GM18520 (cell line): ENCODE data around the gene ACVRL1.

Experiments used
- ATAC-seq: cut with Tn5 transposase; IDR thresholded peaks from one replicate; pipeline ENCODE4 v1.9.1; 2021; ENCODE audit not compliant: unreplicated experiment

The ACVRL1 gene

DNA sequence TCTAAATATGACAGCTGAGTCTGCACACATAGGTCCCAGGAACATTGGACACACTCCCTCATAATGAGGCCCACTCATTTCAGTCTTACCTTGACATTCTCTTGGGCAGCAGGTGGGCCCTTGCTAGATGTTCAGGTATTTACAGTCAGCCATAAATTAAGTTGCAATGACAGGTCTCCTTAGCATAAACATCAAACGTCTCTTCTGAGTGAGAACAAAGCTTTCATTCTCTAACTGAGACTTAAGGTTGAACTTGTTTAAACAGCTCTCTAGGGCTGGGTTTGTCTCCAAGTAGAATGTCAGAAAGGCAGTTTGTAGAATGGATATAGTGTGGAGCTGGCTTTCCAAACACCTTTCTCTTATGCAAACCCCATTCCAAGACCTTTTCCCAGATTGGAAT lies 54.5 kb downstream of the ACVRL1 start:
- ATAC-seq = no peak

- no peak for ATAC-seq
These were observed 55.4 kb downstream of the ACVRL1 start for GRCh38 chr12:51962737-51963136.

GRCh38 chr12:51963477-51963876 lies 56.2 kb downstream of the ACVRL1 start:
- ATAC-seq = no peak

DNA sequence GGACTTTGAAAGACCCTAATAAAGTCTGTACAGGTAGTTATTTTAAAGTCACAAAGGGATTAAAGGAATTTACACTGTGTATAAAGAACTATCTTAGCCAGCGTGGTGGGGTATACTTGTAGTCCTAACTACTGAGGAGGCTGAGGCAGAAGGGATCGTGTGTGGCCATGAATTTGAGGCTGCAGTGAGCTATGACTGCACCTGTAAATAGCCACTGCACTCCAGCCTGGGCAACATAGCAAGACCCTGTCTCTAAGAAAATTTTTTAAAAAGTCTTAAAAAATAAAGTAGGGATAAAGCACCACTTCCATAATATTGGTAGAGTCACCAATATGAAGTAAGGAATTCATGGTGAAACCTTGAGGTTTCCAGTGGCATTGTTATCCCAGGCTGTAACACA lies 62.3 kb downstream of the ACVRL1 start:
- ATAC-seq = no peak

DNA sequence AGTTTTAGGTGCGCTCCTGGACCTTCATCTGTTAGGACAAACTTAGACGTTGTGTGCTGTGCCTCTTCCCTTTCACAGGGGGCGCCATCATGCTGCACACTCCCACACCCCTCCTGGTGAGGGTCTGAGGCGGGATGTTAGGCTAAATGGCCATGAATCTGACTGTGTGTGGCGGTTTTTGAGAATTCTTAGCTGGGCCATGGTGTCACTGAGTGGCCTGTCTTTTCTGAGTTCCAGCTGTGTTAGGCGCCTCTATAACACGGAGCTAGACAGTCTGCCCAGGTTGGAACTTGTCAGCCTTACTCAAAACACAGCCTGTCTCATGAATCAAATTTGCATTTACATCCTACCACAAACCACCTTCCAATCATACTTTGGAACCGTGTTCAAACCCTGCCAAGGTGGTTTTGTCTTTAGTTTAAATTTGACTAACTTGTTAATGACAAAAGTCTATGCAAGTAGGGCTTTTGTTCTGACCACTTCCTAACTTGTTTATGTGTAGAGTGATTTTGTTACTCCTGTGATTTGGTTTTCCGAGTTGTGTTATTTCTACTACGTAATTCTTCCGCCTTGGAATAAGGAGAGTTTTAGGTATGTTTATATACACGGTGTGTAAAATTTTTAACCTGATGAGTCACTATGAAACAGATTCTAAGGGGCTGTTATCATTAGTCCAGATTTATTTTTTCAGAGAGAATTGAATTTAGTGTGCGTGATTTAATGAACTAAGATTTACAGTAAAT lies 63.8 kb downstream of the ACVRL1 start:
- ATAC-seq = peak; percentile 93

- no peak for ATAC-seq
These were observed 64.5 kb downstream of the ACVRL1 start for GRCh38 chr12:51971679-51972421.

DNA sequence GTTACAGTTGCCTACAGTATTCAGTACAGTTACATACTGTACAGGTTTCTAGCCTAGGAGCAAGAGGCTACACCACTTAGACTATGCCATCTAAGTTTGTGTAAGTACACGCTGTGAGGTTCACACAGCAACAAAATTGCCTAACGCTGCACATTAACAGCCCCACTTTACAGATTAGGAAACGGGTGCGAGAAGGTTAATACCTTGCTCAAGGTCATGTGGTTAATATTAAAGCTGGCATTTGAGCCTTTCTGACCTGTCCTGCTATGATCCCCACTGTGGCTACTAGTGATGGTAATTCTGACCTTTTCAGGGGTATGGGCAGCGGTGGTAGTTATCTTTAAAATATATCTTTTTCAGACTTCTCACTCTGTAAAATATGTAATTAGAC lies 65.1 kb downstream of the ACVRL1 start:
- no peak for ATAC-seq

GRCh38 chr12:51972849-51973273 lies 65.6 kb downstream of the ACVRL1 start:
- no peak for ATAC-seq
